ENCODE results near the gene ABHD8. TPM values are rescaled to one million over a fixed set of nuclear protein-coding genes. Genes with fewer than 3 reads are reported as not detected.

ABHD8 gene
- total and polyA plus RNA-seq, 2 of the 13 experiments (the other 11 are each of a cell fraction or from before 2014, with no cell fraction given): 6.3 to 7.2 TPM

- no peak for TF ChIP-seq NONO (IDR thresholded peaks at IDR 0.05)
- TF ChIP-seq NONO (CRISPR knock-in tag; conservative IDR thresholded peaks at IDR 0.05): no peak; the same call in 1 of the 2 replicates
- TF ChIP-seq ZNF230 (CRISPR knock-in tag; IDR thresholded peaks at IDR 0.05): 0 out of 2 replicates have a peak, but pooled peaks have one; percentile 26
- TF ChIP-seq MXD3 (CRISPR knock-in tag; IDR thresholded peaks at IDR 0.05): peak; percentile 23
- no peak for TF ChIP-seq BCLAF1 (IDR thresholded peaks at IDR 0.05)
- TF ChIP-seq HIVEP1 (CRISPR knock-in tag; IDR thresholded peaks at IDR 0.05): no peak; the same call in 1 of the 2 replicates
- peak; percentile 72 for TF ChIP-seq TFDP2 (CRISPR knock-in tag; IDR thresholded peaks at IDR 0.05)
- TF ChIP-seq ETV5 (CRISPR knock-in tag; IDR thresholded peaks at IDR 0.05; ENCODE audit: borderline replicate concordance): peak; percentile 87; the same call in 1 of the 2 replicates
- TF ChIP-seq ZNF660 (CRISPR knock-in tag; IDR thresholded peaks at IDR 0.05; ENCODE audit: borderline replicate concordance, low read depth): no peak
- 0 out of 2 replicates have a peak, but pooled peaks have one; percentile 45 for TF ChIP-seq ZNF276 (CRISPR knock-in tag; IDR thresholded peaks at IDR 0.05; ENCODE audit: low read depth)
- TF ChIP-seq ATF7-NPFF (CRISPR knock-in tag; IDR thresholded peaks at IDR 0.05; ENCODE audit: low read depth): peak; percentile 33; the same call in 1 of the 2 replicates
- TF ChIP-seq SNAPC2 (CRISPR knock-in tag; IDR thresholded peaks at IDR 0.05): peak; percentile 37; the same call in 1 of the 2 replicates
- no peak for TF ChIP-seq TCF12 (IDR thresholded peaks at IDR 0.05)
- 0 out of 2 replicates have a peak, but pooled peaks have one; percentile 20 for TF ChIP-seq TCF12 (CRISPR knock-in tag; IDR thresholded peaks at IDR 0.05)
- TF ChIP-seq AGO1 (IDR thresholded peaks at IDR 0.05; ENCODE audit: low read depth, low read length, poor library complexity, severe bottlenecking): no peak
- TF ChIP-seq ZNF883 (CRISPR knock-in tag; IDR thresholded peaks at IDR 0.05; ENCODE audit: not compliant biosample characterization): peak; percentile 76
- no peak for TF ChIP-seq RCOR2 (CRISPR knock-in tag; IDR thresholded peaks at IDR 0.05)
- peak; percentile 37; the same call in 1 of the 2 replicates for TF ChIP-seq ZNF614 (CRISPR knock-in tag; IDR thresholded peaks at IDR 0.05; ENCODE audit: borderline replicate concordance)
- TF ChIP-seq TSC22D2 (CRISPR knock-in tag; IDR thresholded peaks at IDR 0.05; ENCODE audit: borderline replicate concordance): peak; percentile 61; the same call in 1 of the 2 replicates
- TF ChIP-seq ERF (CRISPR knock-in tag; IDR thresholded peaks at IDR 0.05): peak; percentile 76; the same call in 1 of the 2 replicates
- TF ChIP-seq NR2C2 (CRISPR knock-in tag; IDR thresholded peaks at IDR 0.05; ENCODE audit: borderline replicate concordance): peak; percentile 86
- no peak for TF ChIP-seq ZNF180 (CRISPR knock-in tag; IDR thresholded peaks at IDR 0.05; ENCODE audit: borderline replicate concordance, low read depth)
- TF ChIP-seq NKX3-1 (CRISPR knock-in tag; IDR thresholded peaks at IDR 0.05): peak; percentile 39; the same call in 1 of the 2 replicates
- TF ChIP-seq POLR2A (IDR thresholded peaks at IDR 0.05; ENCODE audit: insufficient read depth in 1 of 2, low read depth in 2 of 2, low read length in 2 of 2): peak; percentile 61 to 76; a peak in 3 of 4 replicates
These were observed 2.5 kb upstream of the ABHD8 start, which contains the start of gene MRPL34 (continued) for GRCh38 chr19:17305517-17306284.
